NCI-H526 treated with DMSO at 0.1 percent for 48 hours (cell line): ENCODE results near the gene DGCR2.
"Not testable (repeated sequence)": the region's sequence is repeated elsewhere in the genome, so short reads cannot be mapped to it uniquely, and the experiment has no call there.

Experiments
- DNase-seq: peaks from one replicate; lab custom pipeline; 2025; lab: John Stamatoyannopoulos, UW

The DGCR2 gene

DNA sequence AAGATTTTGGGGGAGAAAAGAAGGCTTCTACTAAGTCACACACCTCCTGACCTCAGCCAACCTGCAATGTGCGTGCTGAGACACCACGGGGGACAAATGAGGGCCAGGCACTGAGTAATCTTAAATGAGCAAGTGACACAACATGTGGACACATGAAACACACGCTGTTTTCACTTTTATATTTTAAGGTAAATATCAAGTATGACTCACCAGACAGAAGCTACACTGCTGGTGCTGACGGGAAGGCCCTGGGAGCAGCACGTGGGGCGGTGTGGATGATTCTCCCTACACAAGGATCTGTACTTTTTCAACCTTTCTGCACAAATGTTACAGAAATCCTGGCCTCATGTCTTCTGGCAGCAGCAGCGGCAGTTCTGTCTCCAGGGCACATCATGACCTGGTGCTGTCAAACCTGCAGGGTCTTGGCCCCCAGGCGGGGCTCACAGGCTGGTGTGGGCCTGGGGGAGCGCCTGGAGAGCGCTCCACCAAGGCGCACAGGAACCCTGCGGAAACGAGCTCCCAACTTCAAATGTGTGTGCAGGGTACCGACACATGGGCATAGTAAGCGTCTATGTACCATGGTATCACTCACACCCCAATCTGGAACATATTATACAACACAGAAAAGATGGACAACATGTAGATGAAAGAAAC, 61.7 kb downstream of the DGCR2 start:
- DNase-seq = no peak

DNA sequence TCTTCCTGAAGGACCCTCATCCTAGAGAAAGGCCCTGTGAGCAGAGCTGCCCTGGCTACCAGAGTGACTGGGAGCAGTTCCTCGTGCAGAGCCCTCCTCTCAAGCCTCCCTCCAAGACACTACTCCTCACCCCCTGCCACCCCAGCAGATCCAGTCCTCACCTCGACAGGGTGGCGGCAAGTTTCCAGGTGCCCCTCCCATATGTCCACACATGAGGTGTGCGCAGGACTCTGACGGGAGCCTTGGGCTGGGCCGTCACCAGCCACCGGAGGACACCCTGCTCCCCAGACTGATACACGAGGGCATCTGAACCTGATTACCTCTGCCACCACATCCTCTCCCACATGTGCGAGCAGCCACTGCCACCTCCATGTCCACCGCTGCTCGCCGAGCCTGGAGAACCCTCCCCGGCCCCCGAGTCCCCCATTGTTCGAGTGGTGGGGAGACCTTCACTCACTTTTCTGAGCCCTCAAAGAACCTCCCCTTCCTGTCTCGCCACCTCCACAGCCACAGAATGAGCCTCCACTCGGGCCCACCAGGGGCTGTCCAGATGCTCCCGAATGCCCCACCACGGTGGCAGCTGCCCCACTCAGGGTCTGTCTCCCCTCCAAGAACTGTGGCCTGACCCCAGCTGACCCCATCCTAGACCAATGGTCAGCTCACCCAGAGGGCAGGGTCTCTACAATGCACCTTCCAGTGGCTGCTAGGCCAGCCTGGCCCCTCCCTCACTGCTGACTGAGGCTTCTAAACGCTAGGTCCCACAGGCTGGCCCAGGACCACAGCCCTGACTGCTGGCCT, 62.5 kb downstream of the DGCR2 start:
- no peak for DNase-seq

DNA sequence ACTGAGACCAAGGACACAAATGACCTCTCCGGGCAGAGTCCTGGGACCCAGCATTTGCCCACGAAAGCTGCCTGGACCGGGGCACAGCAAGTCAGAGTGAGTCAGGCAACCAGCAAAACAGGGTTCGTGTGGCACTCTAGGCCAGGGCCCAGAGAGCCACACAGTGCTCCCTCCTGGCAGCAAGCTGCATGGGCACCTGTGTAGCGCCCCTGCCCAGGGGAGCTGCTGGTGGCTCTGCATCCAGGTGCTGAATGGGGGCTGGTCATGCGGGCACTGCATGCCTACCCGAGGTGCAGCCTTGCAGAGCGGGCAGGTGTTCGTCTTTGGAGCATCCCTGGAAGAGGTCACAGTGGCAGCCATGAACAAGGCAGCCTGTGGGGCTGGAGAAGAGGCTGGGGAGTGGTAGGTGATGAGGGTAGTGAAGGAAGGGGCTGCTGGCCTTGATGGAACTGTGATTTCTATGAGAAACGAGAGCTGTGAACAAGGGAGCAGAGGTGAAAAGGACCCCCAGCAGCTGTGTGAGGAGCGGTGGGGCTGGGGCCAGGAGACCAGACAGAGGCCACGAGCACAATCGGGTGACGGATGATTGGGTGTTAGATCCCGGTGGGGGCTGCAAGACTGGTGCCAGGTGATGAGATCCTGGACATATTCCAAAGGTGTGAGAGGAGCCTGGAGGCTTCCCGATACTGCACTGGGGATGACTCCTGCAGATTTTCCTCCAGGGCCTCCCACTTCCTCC, 63.3 kb downstream of the DGCR2 start:
- DNase-seq = no peak

DNA sequence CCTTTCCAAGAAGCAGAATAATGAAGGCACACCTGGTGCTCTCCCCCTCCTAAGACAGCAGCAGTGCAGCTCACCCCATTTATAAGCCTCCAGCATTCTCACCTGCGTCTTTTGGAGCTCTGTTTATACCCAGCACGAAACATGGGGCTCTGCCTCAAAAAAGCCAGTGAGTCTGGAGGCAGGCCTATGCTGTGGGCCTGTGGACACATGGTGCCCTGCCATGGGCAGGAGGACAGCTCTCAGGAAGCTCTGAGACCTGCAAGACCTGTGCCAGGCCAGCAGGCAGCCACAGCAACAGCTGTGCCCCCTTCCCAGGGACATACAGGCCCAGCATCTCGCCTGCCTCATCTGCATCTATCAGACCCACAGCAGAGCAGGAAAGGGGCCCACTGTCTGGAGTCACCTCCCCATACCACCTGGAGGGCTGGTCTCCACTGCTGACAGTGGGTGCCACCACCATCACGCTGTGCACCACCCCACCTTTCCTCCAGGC, 64.2 kb downstream of the DGCR2 start:
- no peak for DNase-seq

DNA sequence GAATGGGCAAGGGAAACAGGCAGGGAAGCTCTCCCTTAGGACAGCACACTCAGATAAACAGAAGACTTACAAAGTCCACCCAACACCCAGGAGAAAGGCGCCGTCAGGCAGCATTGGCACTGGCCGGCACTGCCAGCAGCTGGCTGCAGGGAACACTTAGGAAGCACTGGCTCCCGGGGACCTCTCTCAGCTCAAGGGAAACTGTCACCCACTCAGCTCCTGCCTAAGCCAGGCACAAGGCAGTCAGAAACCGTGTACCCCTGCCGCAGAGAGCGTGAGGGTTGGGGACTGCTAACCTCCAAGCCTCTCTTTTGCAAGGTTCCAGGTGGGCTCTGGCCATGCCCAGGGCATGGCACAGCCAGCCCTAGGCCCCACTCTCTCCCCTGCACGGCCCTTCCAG, 64.7 kb downstream of the DGCR2 start:
- no peak for DNase-seq

DNA sequence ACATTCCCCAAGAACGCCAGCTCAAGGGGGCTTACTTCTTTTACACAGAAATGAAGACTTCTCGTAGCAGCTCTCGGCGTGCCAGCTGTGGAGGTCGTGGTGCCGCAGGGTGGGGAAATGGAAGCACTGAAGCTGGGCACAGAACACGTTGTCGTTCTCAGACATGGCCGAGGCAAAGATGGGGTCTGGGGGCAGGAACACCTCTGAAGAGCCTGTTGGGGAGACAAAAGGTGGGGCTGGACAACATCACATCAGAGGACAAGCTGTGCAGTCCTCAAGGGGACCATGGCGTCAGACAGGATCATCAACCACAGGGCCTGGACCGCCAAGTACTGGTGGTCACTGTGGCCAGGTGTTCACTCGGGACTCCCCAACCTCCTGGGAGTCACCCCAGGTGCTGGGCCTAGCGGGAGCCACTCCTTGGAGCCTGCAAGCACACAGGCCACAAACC, 65.2 kb downstream of the DGCR2 start:
- no peak for DNase-seq

DNA sequence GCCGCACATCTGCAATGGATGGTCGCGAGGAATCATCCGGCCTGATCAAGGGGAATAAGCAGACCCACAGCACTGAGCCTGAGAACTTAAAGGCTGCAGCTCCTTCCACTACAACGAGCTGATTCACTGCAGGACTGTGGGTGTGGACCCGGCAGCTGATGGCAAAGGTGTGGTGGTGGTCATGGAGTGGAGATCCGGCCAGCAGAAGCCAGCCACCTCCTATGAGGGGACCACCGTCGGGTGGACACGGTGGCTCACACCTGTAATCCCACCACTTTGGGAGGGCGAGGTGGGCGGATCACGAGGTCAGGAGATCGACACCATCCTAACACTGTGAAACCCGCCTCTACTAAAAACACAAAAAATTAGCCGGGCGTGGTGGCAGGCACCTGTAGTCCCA, 66.4 kb downstream of the DGCR2 start:
- DNase-seq = no peak

DNA sequence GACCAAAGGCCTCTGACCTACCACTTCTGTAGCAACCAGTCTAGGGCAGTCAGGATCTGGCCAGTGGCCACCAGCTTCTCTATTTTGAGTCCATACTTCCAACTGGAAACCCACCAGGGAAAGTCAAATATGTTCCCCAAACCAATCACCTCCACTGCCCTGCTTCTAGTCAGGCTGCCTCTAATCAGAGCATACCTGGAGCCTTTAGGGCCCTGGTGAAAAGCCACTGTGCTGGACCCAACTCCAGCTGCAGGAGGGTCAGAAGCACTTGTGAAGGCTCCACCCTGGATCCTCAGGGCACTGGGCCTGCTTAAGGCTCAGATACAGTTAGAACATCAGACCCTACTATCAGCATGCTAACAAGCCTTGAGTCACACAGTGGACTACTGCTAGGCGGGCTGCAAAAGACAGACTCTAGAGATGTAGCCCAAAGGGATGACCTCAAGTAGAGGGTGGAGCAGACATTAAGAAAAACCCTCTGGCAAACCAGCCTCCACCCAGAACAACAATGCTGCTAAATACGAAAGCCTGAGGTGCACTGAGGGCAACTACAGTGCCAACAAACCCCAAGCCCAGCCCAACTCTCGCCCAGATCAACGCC, 69.2 kb downstream of the DGCR2 start:
- DNase-seq = no peak

DNA sequence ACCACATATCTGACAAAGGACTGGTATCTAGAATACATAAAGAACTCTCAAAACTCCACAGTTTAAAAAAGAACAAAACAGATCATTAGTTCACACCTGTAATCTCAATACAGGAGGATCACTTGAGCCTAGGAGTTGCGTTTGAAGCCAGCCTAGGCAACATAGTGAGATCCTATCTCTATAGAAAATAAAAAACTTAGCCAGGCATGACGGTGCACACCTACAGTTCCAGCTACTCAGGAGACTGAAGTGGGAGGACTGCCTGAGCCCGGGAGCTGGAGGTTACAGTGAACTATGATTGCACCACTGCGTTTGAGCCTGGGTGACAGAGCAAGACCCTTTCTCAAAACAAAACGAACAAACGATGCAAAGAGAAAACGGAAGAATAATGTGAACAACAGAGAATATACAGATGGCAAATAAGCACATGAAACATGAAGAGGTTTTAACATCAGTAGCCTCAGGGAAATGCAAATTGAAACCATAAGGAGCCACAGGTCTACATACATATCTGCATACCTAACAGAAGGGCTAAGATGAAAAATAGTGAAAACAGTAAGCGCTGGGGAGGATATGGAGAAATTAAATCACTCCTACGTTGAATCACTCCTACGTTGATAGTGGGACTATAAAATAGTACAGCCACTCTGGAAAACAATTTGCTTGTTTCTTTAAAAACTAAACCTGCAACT, 70.7 kb downstream of the DGCR2 start:
- DNase-seq = peak; percentile 75

DNA sequence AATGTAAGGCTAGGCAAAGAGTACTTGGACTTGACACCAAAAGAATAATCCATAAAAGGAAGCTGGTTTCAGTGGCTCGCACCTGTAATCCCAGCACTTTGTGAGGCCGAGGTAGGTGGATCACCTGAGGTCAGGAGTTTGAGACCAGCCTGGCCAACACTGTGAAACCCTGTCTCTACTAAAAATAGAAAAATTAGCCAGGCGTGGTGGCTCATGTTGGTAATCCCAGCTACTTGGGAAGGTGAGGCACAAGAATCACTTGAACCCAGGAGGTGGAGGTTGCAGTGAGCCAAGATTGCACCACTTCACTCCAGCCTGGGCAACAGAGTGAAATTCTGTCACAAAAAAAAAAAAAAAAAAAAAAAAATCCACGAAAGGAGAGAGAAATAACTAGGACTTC, 71.4 kb downstream of the DGCR2 start:
- DNase-seq = not testable (repeated sequence)

DNA sequence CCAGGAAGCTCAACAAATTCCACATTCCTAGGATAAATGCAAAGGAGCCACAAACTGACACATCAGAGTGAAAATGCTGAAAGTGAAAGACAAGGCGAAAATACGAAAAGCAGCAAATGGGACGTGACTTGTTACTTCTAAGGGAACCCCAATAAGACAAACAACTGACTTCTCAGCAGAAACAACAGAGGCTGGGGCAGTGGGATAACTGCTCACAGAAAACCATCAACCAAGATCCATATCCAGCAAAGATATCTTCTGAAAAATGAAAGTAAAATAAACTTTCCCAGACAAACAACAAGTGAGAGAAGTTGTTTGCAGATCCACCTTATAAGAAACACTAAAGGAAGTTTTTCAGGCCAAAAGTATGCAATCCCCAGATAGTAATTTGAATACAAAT, 72.1 kb downstream of the DGCR2 start:
- DNase-seq = no peak

DNA sequence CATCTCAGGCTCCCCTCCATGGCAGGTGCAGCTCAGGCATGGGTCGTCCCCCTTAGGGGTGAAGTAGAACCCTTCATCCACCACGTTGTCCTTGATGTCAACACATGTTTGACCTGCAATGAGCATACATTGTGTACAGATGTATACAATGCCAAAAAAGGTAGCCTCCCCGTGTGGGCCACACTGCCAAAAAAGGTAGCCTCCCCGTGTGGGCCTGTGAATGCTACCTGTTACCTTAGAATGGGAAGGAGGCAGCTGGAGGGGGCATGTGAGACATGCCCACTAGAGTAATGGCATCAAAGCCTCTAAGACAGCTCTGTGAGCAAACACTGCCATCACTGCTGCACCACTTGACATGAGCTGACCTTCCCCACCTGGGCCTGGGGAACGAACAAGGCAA, 73.7 kb downstream of the DGCR2 start:
- no peak for DNase-seq

DNA sequence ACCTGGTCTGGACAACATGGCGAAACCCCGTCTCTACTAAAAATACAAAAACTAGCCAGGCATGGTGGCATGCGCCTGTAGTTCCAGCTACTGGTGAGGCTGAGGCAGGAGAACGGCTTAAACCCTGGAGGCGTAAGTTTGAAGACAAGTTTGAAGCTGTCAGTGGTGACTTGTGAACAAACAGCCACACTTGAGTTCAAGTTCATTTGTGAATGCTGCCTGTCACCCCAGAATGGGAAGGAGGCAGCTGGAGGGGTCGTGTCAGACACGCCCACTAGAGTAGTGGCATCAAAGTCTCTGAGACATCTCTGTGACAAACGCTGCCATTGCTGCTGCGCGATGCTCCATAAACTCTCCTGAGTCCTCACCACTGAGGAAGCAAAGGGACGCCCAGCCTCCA, 74.2 kb downstream of the DGCR2 start:
- DNase-seq = no peak

DNA sequence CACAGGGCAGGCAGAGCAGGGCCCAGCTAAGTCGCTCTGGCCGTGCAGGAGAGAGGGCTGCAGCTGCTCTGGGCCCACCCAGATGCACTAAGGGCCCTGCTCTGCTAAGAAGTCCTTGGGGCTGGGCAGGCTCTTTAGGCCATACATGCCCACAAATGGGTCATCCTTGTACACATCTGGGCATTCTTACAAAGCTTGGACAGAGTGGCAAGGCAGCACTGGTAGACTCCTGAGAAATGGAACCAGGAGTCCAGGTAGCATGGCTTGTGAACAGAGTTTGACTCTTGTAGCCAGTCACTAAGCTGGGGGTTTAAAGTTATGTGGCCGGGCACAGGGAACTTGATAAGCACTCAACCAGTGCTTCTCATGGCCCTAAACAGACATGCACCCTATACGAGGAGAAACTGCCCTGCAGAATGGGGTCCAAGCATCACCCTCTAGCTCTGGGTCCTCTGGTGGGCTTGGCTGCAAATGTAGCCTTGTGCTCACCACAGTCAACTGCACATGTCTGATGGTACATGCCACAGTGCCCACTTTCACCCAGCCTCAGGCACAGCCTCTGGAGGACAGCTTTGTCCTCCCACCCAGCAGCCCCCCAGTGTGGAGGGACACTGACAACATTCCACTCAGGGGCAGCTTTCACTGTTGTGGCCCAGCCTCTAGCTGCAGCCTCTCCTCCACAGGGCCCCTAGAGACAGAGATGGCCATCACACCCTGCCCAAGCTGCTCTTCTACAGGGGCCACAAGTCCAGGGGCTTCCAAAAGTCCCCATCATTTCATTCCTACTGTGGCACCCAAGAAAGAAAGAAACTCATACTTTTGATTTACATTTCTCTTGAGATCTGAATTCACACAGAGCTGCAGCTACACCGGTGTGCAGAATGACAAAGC, 75.2 kb downstream of the DGCR2 start:
- DNase-seq = no peak

DNA sequence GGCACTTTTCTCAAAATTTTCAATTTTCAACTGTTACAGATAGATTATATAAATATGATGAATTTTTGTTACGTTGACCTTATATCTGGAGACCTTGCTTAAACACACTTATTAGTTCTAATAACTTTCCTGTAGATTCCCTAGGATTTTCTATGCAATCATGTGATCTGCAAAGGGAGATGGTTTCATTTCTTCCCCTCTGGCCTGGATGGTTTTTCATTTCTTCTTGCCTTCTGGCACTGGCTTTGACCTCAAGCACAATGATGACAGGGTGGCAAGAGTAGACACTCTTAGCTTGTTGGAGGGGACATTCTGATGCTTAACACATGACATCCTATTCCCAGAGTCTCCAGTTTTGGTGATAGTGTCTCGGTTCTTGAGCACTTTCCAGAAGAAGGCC, 75.9 kb downstream of the DGCR2 start:
- no peak for DNase-seq

DNA sequence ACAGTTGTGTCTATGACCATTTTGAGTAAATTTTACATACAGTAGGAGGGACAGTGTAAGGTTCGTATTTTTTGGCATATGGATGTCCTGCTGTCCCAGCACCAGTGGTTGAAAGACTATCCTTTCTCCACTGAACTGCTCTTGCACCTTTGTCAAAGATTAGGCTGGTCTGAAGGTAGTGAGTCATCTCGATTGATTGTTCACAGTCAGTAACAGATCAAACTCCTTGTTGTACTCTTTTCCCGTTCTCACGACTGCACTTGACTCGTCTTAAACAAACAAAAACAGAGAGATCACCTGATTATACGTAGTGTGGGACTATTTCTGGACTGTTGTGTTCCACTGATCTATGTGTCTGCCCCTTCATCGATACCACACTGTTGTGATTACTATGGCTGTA, 77.1 kb downstream of the DGCR2 start:
- no peak for DNase-seq

DNA sequence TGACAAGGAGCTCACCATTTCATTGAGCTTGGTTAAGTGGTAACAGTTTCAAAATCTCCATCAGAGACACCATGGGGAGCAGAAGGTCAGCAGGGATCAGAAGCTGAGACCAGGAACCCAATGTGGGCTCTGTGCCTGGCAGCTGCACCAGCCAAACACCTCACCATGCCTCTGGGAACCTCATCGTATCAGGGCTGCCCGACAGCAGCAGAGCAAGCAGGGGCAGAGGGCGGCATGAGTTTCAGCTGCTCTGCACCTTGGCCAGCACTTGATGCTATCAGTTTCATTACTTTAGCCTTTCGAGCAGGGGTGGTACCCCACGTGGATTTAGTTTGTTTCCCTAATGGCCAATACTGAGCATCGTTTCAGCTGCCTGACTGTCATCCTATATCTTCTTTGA, 77.8 kb downstream of the DGCR2 start:
- DNase-seq = no peak

DNA sequence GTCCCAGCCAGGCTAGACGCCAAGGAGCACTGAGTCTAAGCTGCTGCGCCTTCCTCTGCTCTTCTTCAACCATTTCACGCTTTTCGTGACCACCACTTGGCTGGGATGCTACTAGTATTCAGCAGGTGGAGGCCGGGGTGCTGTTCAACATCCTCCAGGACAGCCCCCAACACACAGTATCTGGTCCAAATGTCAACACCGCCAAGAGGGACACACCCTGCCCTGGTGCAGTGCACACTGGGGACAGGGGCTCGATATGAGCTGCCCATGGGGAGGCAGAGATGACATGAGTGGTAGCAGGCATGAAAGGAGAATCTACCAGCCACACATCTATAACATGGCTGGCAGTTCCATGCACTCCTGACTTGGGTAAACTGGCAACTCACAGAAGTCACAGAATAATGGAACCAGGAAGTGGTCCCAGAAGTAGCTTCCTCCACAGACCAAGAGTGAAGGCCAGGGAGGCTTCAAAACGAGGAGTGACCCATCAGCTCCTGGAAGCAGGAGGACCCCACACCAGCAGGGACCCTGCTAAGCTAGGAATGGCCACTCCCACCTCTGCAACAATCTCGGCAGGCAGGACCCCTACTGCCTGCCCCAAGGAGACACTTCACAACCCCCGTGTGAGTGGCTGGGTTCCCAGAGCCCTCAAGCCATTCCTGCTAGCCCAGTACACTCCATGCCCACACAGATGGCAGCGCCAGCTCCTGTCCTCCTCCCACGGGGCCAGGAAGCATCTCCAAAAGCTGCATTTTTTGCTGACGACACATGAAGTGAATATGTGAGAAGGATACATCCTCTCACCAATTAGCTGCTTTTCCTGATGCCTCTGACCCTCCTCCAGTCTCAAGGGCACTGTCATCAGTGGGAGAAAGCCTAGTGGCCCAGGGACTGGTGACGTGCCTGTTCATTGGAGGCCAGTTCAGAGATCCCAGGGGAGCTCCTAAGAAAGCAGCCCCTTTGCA, 78.8 kb downstream of the DGCR2 start:
- DNase-seq = no peak

DNA sequence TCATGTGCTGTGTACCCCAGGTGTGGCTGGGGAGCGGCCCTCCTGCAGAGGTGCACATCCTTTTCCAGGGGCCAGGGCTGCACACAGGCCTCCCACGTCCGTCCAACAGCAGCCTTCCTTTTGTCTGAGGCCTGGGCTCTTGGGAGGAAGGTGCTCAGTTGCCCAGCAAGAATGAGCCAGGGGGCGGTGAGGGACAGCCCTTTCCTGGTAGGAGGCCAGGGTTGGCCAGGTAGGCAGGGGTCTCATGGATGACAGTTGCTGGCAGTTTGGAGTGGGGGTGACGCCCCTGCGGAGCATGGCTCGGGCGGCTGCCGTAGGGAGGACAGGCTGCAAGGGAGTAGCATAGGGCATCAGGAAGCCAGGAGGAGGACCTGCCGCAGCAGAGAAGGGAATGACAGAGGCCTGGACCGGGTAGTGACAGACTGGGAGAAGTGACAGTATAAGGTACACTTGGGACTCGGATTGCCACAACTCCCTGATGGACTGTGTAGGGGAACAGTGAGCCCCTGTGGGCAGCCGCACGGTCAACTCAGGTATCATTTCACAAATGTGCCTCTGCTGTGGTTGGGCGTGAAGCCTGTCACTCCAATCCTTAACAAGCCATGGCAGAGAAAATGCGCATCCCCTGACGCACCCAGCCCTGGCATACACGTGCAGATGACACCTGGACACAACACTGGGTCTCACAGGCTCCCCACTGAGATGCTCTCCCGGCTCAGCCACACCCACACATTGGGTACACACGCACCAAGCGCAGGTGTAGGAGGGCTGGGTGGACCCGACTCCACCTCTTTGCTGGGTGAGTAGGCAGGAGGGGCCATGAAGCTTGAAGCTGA, 79.7 kb downstream of the DGCR2 start:
- no peak for DNase-seq
